Measurements from ENCODE around the gene KCTD1. TPM values are rescaled to one million over a fixed set of nuclear protein-coding genes. Genes with fewer than 3 reads are reported as not detected.

The KCTD1 gene
- total RNA-seq, 3 donors from 2014 or later (not counting 1 experiment from before 2014, with no cell fraction given): 3.8 to 5.8 (median 5.7) TPM

- Histone ChIP-seq H3K9me3 (ENCODE audit: control insufficient read depth, insufficient read depth, low read length) (no peaks in the 10 kb centered on the region), H3K4me3 (ENCODE audit: low read length) (no peak overlapping the region), H3K36me3 (ENCODE audit: control insufficient read depth, insufficient read depth, low read length) (no peaks in the 10 kb centered on the region), H3K27ac (ENCODE audit: low read length) (no peak overlapping the region), H3K27me3 (ENCODE audit: control insufficient read depth, insufficient read depth, low read length) (no peaks in the 10 kb centered on the region), H3K4me1 (ENCODE audit: control insufficient read depth, insufficient read depth, low read length) (no peaks in the 10 kb centered on the region)
- TF ChIP-seq CTCF (IDR thresholded peaks at IDR 0.05): no peak
- H3K4me3 Mint-ChIP-seq: no peak overlapping the region
- H3K27ac Mint-ChIP-seq: no peak overlapping the region
- H3K36me3 Mint-ChIP-seq: no peaks in the 10 kb centered on the region
- intact Hi-C loops (cut with micrococcal nuclease): no loop called here
- DNase-seq: no peak
- peaks cover 0 to 2% of the 10 kb centered on the region in 2 donors for H3K9me3 Mint-ChIP-seq
- H3K27me3 Mint-ChIP-seq (ENCODE audit: low read depth in 2 of 2): peaks cover 21 to 23% of the 10 kb centered on the region in 2 donors
- 69% methylated on average over 8 of the region's 8 CpGs for WGBS (ENCODE audit: insufficient coverage)
- no peaks in the 10 kb centered on the region for H3K4me1 Mint-ChIP-seq
- ATAC-seq: no peak
Measured at GRCh38 chr18:26448714-26449159, 99.6 kb downstream of the KCTD1 start.

- intact Hi-C loops (cut with micrococcal nuclease): no loop called here
- Histone ChIP-seq H3K4me1 (ENCODE audit: control insufficient read depth, insufficient read depth, low read length) (no peaks in the 10 kb centered on the region), H3K36me3 (ENCODE audit: control insufficient read depth, insufficient read depth, low read length) (no peaks in the 10 kb centered on the region), H3K27ac (ENCODE audit: low read length) (no peak overlapping the region), H3K9me3 (ENCODE audit: control insufficient read depth, insufficient read depth, low read length) (no peaks in the 10 kb centered on the region), H3K27me3 (ENCODE audit: control insufficient read depth, insufficient read depth, low read length) (no peaks in the 10 kb centered on the region), H3K4me3 (ENCODE audit: low read length) (no peak overlapping the region)
- Mint-ChIP-seq H3K27ac (no peak overlapping the region), H3K4me3 (no peak overlapping the region), H3K4me1 (no peaks in the 10 kb centered on the region), H3K27me3 (ENCODE audit: low read depth in 2 of 2) (peaks cover 16 to 21% of the 10 kb centered on the region in 2 donors), H3K36me3 (no peaks in the 10 kb centered on the region), H3K9me3 (peaks cover 0 to 2% of the 10 kb centered on the region in 2 donors)
- TF ChIP-seq CTCF (IDR thresholded peaks at IDR 0.05): no peak
- ATAC-seq (no peak), DNase-seq (no peak)
Measured at GRCh38 chr18:26443853-26444252, 104.5 kb downstream of the KCTD1 start.

GRCh38 chr18:26442126-26442525 lies 106.2 kb downstream of the KCTD1 start:
- intact Hi-C loops (cut with micrococcal nuclease): no loop called here
- H3K36me3 Mint-ChIP-seq: no peaks in the 10 kb centered on the region
- Histone ChIP-seq H3K9me3 (ENCODE audit: control insufficient read depth, insufficient read depth, low read length) (no peaks in the 10 kb centered on the region), H3K4me1 (ENCODE audit: control insufficient read depth, insufficient read depth, low read length) (no peaks in the 10 kb centered on the region), H3K27ac (ENCODE audit: low read length) (no peak overlapping the region), H3K36me3 (ENCODE audit: control insufficient read depth, insufficient read depth, low read length) (no peaks in the 10 kb centered on the region), H3K27me3 (ENCODE audit: control insufficient read depth, insufficient read depth, low read length) (peaks cover 2% of the 10 kb centered on the region), H3K4me3 (ENCODE audit: low read length) (no peak overlapping the region)
- no peak overlapping the region for H3K4me3 Mint-ChIP-seq
- peaks cover 0 to 2% of the 10 kb centered on the region in 2 donors for H3K9me3 Mint-ChIP-seq
- H3K27me3 Mint-ChIP-seq (ENCODE audit: low read depth in 2 of 2): peaks cover 18 to 27% of the 10 kb centered on the region in 2 donors
- no peak for DNase-seq
- H3K4me1 Mint-ChIP-seq: no peaks in the 10 kb centered on the region
- no peak overlapping the region for H3K27ac Mint-ChIP-seq
- TF ChIP-seq CTCF (IDR thresholded peaks at IDR 0.05): no peak
- ATAC-seq: no peak
- 93% methylated on average over 3 of the region's 3 CpGs for WGBS (ENCODE audit: insufficient coverage)

- Histone ChIP-seq H3K9me3 (ENCODE audit: control insufficient read depth, insufficient read depth, low read length) (no peaks in the 10 kb centered on the region), H3K36me3 (ENCODE audit: control insufficient read depth, insufficient read depth, low read length) (no peaks in the 10 kb centered on the region), H3K4me3 (ENCODE audit: low read length) (no peak overlapping the region), H3K27me3 (ENCODE audit: control insufficient read depth, insufficient read depth, low read length) (peaks cover 2% of the 10 kb centered on the region), H3K27ac (ENCODE audit: low read length) (no peak overlapping the region), H3K4me1 (ENCODE audit: control insufficient read depth, insufficient read depth, low read length) (no peaks in the 10 kb centered on the region)
- Mint-ChIP-seq H3K4me1 (no peaks in the 10 kb centered on the region), H3K27ac (no peak overlapping the region), H3K4me3 (no peak overlapping the region), H3K9me3 (peaks cover 2% of the 10 kb centered on the region in 2 donors), H3K36me3 (no peaks in the 10 kb centered on the region), H3K27me3 (ENCODE audit: low read depth in 2 of 2) (peaks cover 22 to 40% of the 10 kb centered on the region in 2 donors)
- ATAC-seq (no peak), DNase-seq (no peak)
- intact Hi-C loops (cut with micrococcal nuclease): no loop called here
- no peak for TF ChIP-seq CTCF (IDR thresholded peaks at IDR 0.05)
- WGBS (ENCODE audit: insufficient coverage): 91% methylated on average over 8 of the region's 8 CpGs
Measured at GRCh38 chr18:26440644-26441043, 107.7 kb downstream of the KCTD1 start.
